H1 (cell line): ENCODE measurements around the gene ZNF282. TPM values are rescaled to one million over a fixed set of nuclear protein-coding genes. Genes with fewer than 3 reads are reported as not detected.

ENCODE experiments used
- CTCF ChIA-PET: fragments of 300-600 bp; sonication (Branson Sonifier 250); formaldehyde crosslinking; loops from one replicate; lab custom pipeline; 2021; ENCODE audit not compliant: partially characterized antibody; lab: Charles Lee
- POLR2A ChIA-PET: fragments of 300-600 bp; sonication (Branson Sonifier 250); formaldehyde crosslinking; loops from one replicate; lab custom pipeline; 2021; ENCODE audit warnings: inconsistent platforms; ENCODE audit not compliant: partially characterized antibody; lab: Charles Lee
- DNase-seq, 2 experiments: peaks; one replicate each; pipeline versions ENCODE4 v3.0.0 to v3.0.0-alpha.2; 2010 to 2022; ENCODE audit warnings: low spot score in 2 of 2, low read depth in 1 of 2, mixed read lengths in 1 of 2
- FAIRE-seq: peaks from 2 replicates; lab custom pipeline; 2011; peaks lifted over from hg19 to GRCh38; lab: Jason Lieb, UNC
- H2AFZ ChIP-seq: 2 replicates; pipeline ENCODE4 v1.8.1; 2012; ENCODE audit warnings: low read length, inconsistent platforms
- H2AK5ac ChIP-seq: 2 replicates; pipeline ENCODE4 v1.6.1; 2013; ENCODE audit warnings: low read depth, low read length
- H2BK120ac ChIP-seq: replicated peaks from 2 replicates; pipeline ENCODE3; 2013; ENCODE audit warnings: low read depth, low read length, inconsistent platforms
- H2BK12ac ChIP-seq: 2 replicates; pipeline ENCODE4 v1.6.1; 2013; ENCODE audit warnings: low read depth, low read length
- H2BK15ac ChIP-seq: 2 replicates; pipeline ENCODE4 v1.6.1; 2013; ENCODE audit warnings: low read length
- H2BK20ac ChIP-seq: 2 replicates; pipeline ENCODE4 v1.6.1; 2013; ENCODE audit warnings: low read length
- H2BK5ac ChIP-seq: 2 replicates; pipeline ENCODE4 v1.6.1; 2013; ENCODE audit warnings: low read depth, low read length
- H3K14ac ChIP-seq: 2 replicates; pipeline ENCODE4 v1.6.1; 2013; ENCODE audit warnings: inconsistent platforms; ENCODE audit not compliant: insufficient read length
- H3K18ac ChIP-seq: 2 replicates; pipeline ENCODE4 v1.6.1; 2013; ENCODE audit warnings: low read length; ENCODE audit errors: extremely low read depth
- H3K23ac ChIP-seq: 2 replicates; pipeline ENCODE4 v1.6.1; 2013; ENCODE audit warnings: inconsistent platforms; ENCODE audit not compliant: insufficient read length
- H3K23me2 ChIP-seq: 2 replicates; pipeline ENCODE4 v1.6.1; 2013; ENCODE audit warnings: low read depth, low read length
- H3K27ac ChIP-seq: 2 replicates; pipeline ENCODE4 v1.6.1; 2011; ENCODE audit warnings: low read depth, low read length, inconsistent platforms
- H3K27me3 ChIP-seq, 4 experiments: replicated peaks in 1 of 4; 1 replicate in 1 of 4; 2 replicates in 3 of 4; pipeline versions ENCODE4 v1.6.1 to v1.8.1; 2011 to 2013; ENCODE audit warnings: low read length in 3 of 4, mild to moderate bottlenecking in 3 of 4, inconsistent platforms in 2 of 4, mixed read lengths in 2 of 4, moderate library complexity in 1 of 4; ENCODE audit not compliant: control insufficient read depth in 3 of 4, insufficient read depth in 3 of 4; ENCODE audit errors: extremely low read depth in 1 of 4
- H3K36me3 ChIP-seq, 4 experiments: 2 replicates each; pipeline versions ENCODE4 v1.6.1 to v1.8.1; 2011 to 2013; ENCODE audit warnings: mild to moderate bottlenecking in 4 of 4, low read length in 3 of 4, moderate library complexity in 2 of 4, control low read depth in 1 of 4, inconsistent platforms in 1 of 4; ENCODE audit not compliant: insufficient read depth in 4 of 4, control insufficient read depth in 2 of 4
- H3K4ac ChIP-seq: replicated peaks from 2 replicates; pipeline ENCODE3; 2013; ENCODE audit warnings: low read length, low read depth, mixed read lengths, inconsistent platforms; ENCODE audit not compliant: insufficient read length
- H3K4me1 ChIP-seq, 4 experiments: replicated peaks in 1 of 4; 1 replicate in 1 of 4; 2 replicates in 3 of 4; pipeline versions ENCODE4 v1.6.1 to v1.8.1; 2011 to 2013; ENCODE audit warnings: low read length in 3 of 4, inconsistent platforms in 2 of 4, mixed read lengths in 1 of 4; ENCODE audit not compliant: insufficient read depth in 4 of 4, control insufficient read depth in 3 of 4
- H3K4me2 ChIP-seq, 2 experiments: 2 replicates each; pipeline versions ENCODE4 v1.6.1 to v1.8.1; 2011 to 2013; ENCODE audit warnings: low read depth in 2 of 2, low read length in 2 of 2, control low read depth in 1 of 2, inconsistent platforms in 1 of 2, mild to moderate bottlenecking in 1 of 2; ENCODE audit not compliant: insufficient read depth in 1 of 2
- H3K4me3 ChIP-seq, 4 experiments: fragments of 200-600, 300-600 bp in 1 of 4; sonication (generic), shearing (Covaris generic), sonication (Bioruptor Twin) in 1 of 4; 2 replicates each; pipeline versions ENCODE4 v1.5.1 to v1.8.1; 2011 to 2016; ENCODE audit warnings: low read length in 4 of 4, low read depth in 3 of 4, control low read depth in 2 of 4, inconsistent platforms in 2 of 4, mild to moderate bottlenecking in 2 of 4, mixed read lengths in 1 of 4, moderate library complexity in 1 of 4; ENCODE audit not compliant: insufficient read depth in 2 of 4; ENCODE audit errors: extremely low read depth in 1 of 4
- H3K56ac ChIP-seq: replicated peaks from 2 replicates; pipeline ENCODE3; 2013; ENCODE audit warnings: low read depth, mild to moderate bottlenecking, mixed read lengths, low read length, inconsistent platforms; ENCODE audit not compliant: insufficient read length
- H3K79me1 ChIP-seq: 2 replicates; pipeline ENCODE4 v1.6.1; 2013; ENCODE audit warnings: low read depth, low read length, control low read depth
- H3K79me2 ChIP-seq, 2 experiments: 2 replicates each; pipeline versions ENCODE4 v1.6.1 to v1.8.1; 2012 to 2013; ENCODE audit warnings: low read length in 2 of 2, mild to moderate bottlenecking in 2 of 2, inconsistent platforms in 1 of 2; ENCODE audit not compliant: insufficient read depth in 2 of 2, control insufficient read depth in 1 of 2
- H3K9ac ChIP-seq, 4 experiments: replicated peaks in 1 of 4; 1 replicate in 1 of 4; 2 replicates in 3 of 4; pipeline versions ENCODE4 v1.6.1 to v1.8.1; 2011 to 2013; ENCODE audit warnings: low read depth in 3 of 4, low read length in 3 of 4, control low read depth in 2 of 4, mild to moderate bottlenecking in 2 of 4, moderate library complexity in 2 of 4, inconsistent platforms in 1 of 4; ENCODE audit errors: extremely low read depth in 1 of 4
- H3K9me3 ChIP-seq, 2 experiments: 2 replicates each; pipeline versions ENCODE4 v1.6.1 to v1.8.1; 2012 to 2013; ENCODE audit warnings: mild to moderate bottlenecking in 2 of 2, moderate library complexity in 2 of 2, control low read depth in 1 of 2, inconsistent platforms in 1 of 2, low read depth in 1 of 2, low read length in 1 of 2, mixed read lengths in 1 of 2; ENCODE audit not compliant: insufficient read depth in 2 of 2
- H4K20me1 ChIP-seq, 2 experiments: replicated peaks in 1 of 2; 2 replicates each; pipeline versions ENCODE3 to v1.8.1; 2011 to 2013; ENCODE audit warnings: inconsistent platforms in 2 of 2, low read length in 2 of 2, mild to moderate bottlenecking in 1 of 2; ENCODE audit not compliant: insufficient read depth in 2 of 2, control insufficient read depth in 1 of 2
- H4K5ac ChIP-seq: 2 replicates; pipeline ENCODE4 v1.6.1; 2013; ENCODE audit warnings: low read length, low read depth, mixed read lengths, inconsistent platforms; ENCODE audit not compliant: insufficient read length
- H4K8ac ChIP-seq: 2 replicates; pipeline ENCODE4 v1.8.0; 2013; ENCODE audit warnings: mild to moderate bottlenecking, moderate library complexity, low read length, inconsistent platforms; ENCODE audit not compliant: insufficient read depth; ENCODE audit errors: extremely low read depth
- H4K91ac ChIP-seq: replicated peaks from 2 replicates; pipeline ENCODE3; 2013; ENCODE audit warnings: low read length, mixed read lengths, inconsistent platforms; ENCODE audit not compliant: insufficient read length
- RAD21 ChIP-seq, 2 experiments: IDR thresholded peaks in 1 of 2; conservative IDR thresholded peaks in 1 of 2; 2 replicates each; pipeline ENCODE4 v1.6.1; 2011; ENCODE audit warnings: low read depth in 2 of 2, low read length in 2 of 2, improper control_type of control experiment in 1 of 2, inconsistent platforms in 1 of 2, mild to moderate bottlenecking in 1 of 2, moderate library complexity in 1 of 2
- WGBS, 2 experiments: shearing (Covaris generic) in 1 of 2; methylation state at CpG; one replicate each; pipeline versions ENCODE4 v1.1.6 to v1.1.7; 2013 to 2015; ENCODE audit warnings: low lambda C conversion rate in 2 of 2, mixed read lengths in 2 of 2, inconsistent platforms in 1 of 2, low coverage in 1 of 2, missing lambda C conversion rate in 1 of 2; ENCODE audit not compliant: insufficient replicate concordance in 2 of 2, insufficient coverage in 1 of 2, insufficient read length in 1 of 2; ENCODE audit errors: extremely low coverage in 1 of 2, missing lambda C conversion rate in 1 of 2; 5-methylcytosine and 5-hydroxymethylcytosine counted together
- polyA plus RNA-seq, 7 experiments: library from polyadenylated mRNA; depleted of rRNA in 3 of 7; stranded (reverse) in 5 of 7; unstranded in 2 of 7; fragments of >200 nt in 5 of 7; fragments of 200-250 nt in 2 of 7; gene quantifications; 1 replicate in 5 of 7; 2 replicates in 1 of 7; 4 replicates in 1 of 7; pipeline versions ENCODE4 v1.2.1 to v1.2.3, GENCODE V29; 2011 to 2013; ENCODE audit warnings: missing spikeins in 2 of 7, mixed read lengths in 2 of 7
- total RNA-seq: library from RNA; stranded (reverse); fragmentation: NEBNext Ultra II Directional; extraction: Animal tissue kit (Norgen Biotek cat#: 25700); gene quantifications from 2 replicates; pipeline ENCODE4 v1.2.1, GENCODE V29; 2021

The ZNF282 gene
- total and polyA plus RNA-seq, 2 of the 8 experiments (the other 6 are each of a cell fraction or from before 2014, with no cell fraction given): 16.9 to 36.3 TPM

GRCh38 chr7:149252378-149252777 is 57.0 kb downstream of the ZNF282 start:
- Histone ChIP-seq H2AK5ac (no peak overlapping the region), H2BK12ac (no peak overlapping the region), H3K9me3 (no peaks in the 10 kb centered on the region), H4K20me1 (peaks cover 4 to 7% of the 10 kb centered on the region in 2 experiments), H3K14ac (no peak overlapping the region), H3K4ac (no peak overlapping the region), H2AFZ (no peak overlapping the region), H3K4me2 (no peak overlapping the region), H3K4me1 (no peaks in the 10 kb centered on the region), H4K5ac (no peak overlapping the region), H3K56ac (no peak overlapping the region), H3K36me3 (peaks cover 13 to 56% (median 39%) of the 10 kb centered on the region in 4 experiments), H3K4me3 (no peak overlapping the region), H2BK15ac (no peak overlapping the region), H4K8ac (no peak overlapping the region), H2BK20ac (no peak overlapping the region), H3K79me2 (peaks cover 0 to 19% of the 10 kb centered on the region in 2 experiments; a peak in 2 of 4 replicates), H3K9ac (no peak overlapping the region), H3K23ac (no peak overlapping the region), H3K18ac (no peak overlapping the region), H3K27ac (no peak overlapping the region), H3K79me1 (peaks cover 3% of the 10 kb centered on the region; the same call in 1 of the 2 replicates), H3K23me2 (no peaks in the 10 kb centered on the region), H4K91ac (no peak overlapping the region), H2BK120ac (no peak overlapping the region), H2BK5ac (no peak overlapping the region), H3K27me3 (no peaks in the 10 kb centered on the region)
- no peak for DNase-seq
- FAIRE-seq: no peak
- ChIA-PET CTCF (interaction anchor here (1.1 to 2.9 kb wide), 4 partner anchors 9 to 154 kb away, joined by 3 to 13 read pairs (median 6); partner anchors contain the start of gene ZNF783), POLR2A (interaction anchor here (0.7 to 3.2 kb wide), 2 partner anchors 9 to 57 kb away, joined by 3 to 8 read pairs; partner anchors contain the start of genes ZNF282 and ZNF783)
- 94% methylated on average over 2 of the region's 2 CpGs; no CpG with 5 or more reads in 1 of the 2 experiments for whole genome bisulfite sequencing, 2 experiments
- TF ChIP-seq RAD21 (IDR thresholded peaks at IDR 0.05 in 1 of 2, conservative IDR thresholded peaks at IDR 0.05 in 1 of 2; ENCODE audit: low read depth in 2 of 2, low read length in 2 of 2): no peak
